GM21825 (cell line): ENCODE data around the gene INSR.

Source experiments
- ATAC-seq: cut with Tn5 transposase; IDR thresholded peaks from one replicate; pipeline ENCODE4 v1.9.1; 2021; ENCODE audit warnings: mild to moderate bottlenecking, moderate library complexity; ENCODE audit not compliant: unreplicated experiment

Gene INSR

GRCh38 chr19:7297742-7298141, 3.5 kb upstream of the INSR start:
- ATAC-seq = no peak

GRCh38 chr19:7295912-7296536, 1.8 kb upstream of the INSR start:
- no peak for ATAC-seq

GRCh38 chr19:7294558-7295212, 471 bp upstream of the INSR start:
- ATAC-seq = peak; percentile 37

GRCh38 chr19:7292950-7293761, 1.1 kb downstream of the INSR start:
- ATAC-seq = no peak

- ATAC-seq = no peak
These were observed 1.8 kb downstream of the INSR start for GRCh38 chr19:7292352-7292949.

GRCh38 chr19:7288977-7289376, 5.2 kb downstream of the INSR start:
- ATAC-seq = no peak

GRCh38 chr19:7288131-7288530, 6.1 kb downstream of the INSR start:
- no peak for ATAC-seq

GRCh38 chr19:7287722-7288121, 6.5 kb downstream of the INSR start:
- ATAC-seq = no peak

- no peak for ATAC-seq
These were observed 13.1 kb downstream of the INSR start for GRCh38 chr19:7280940-7281666.

- no peak for ATAC-seq
These were observed 21.2 kb downstream of the INSR start for GRCh38 chr19:7272856-7273578.

- no peak for ATAC-seq
These were observed 25.5 kb downstream of the INSR start for GRCh38 chr19:7268705-7269098.

- no peak for ATAC-seq
These were observed 26.2 kb downstream of the INSR start for GRCh38 chr19:7267792-7268704.

- no peak for ATAC-seq
These were observed 27.4 kb downstream of the INSR start for GRCh38 chr19:7266832-7267231.

GRCh38 chr19:7265963-7266362, 28.3 kb downstream of the INSR start:
- no peak for ATAC-seq

GRCh38 chr19:7264858-7265257, 29.4 kb downstream of the INSR start:
- no peak for ATAC-seq

- no peak for ATAC-seq
These were observed 30.7 kb downstream of the INSR start for GRCh38 chr19:7263521-7263920.

GRCh38 chr19:7263066-7263465, 31.1 kb downstream of the INSR start:
- no peak for ATAC-seq

- ATAC-seq = no peak
These were observed 31.7 kb downstream of the INSR start for GRCh38 chr19:7262470-7262869.

- ATAC-seq = no peak
These were observed 34.1 kb downstream of the INSR start for GRCh38 chr19:7260161-7260560.
